ENCODE results near the gene LHPP. TPM values are rescaled to one million over a fixed set of nuclear protein-coding genes. Genes with fewer than 3 reads are reported as not detected.

Gene LHPP
- total and polyA plus RNA-seq, 2 donors (not counting 1 experiment from before 2014, with no cell fraction given) = 10.2 to 15.6 TPM

GRCh38 chr10:124462348-124462695 is 699 bp downstream of the LHPP start:
- H3K27ac ChIP-seq (ENCODE audit: insufficient read depth, low read length) = no peak overlapping the region
- no peaks in the 10 kb centered on the region for H3K9me3 ChIP-seq (ENCODE audit: control insufficient read depth, insufficient read depth, low read depth, low read length)
- H3K9ac ChIP-seq (ENCODE audit: insufficient read depth, low read length) = no peak overlapping the region
- no peaks in the 10 kb centered on the region for H3K79me2 ChIP-seq (ENCODE audit: control insufficient read depth, insufficient read depth, low read length)
- no peak for TF ChIP-seq CTCF (conservative IDR thresholded peaks at IDR 0.05 in 1 of 2, IDR thresholded peaks at IDR 0.05 in 1 of 2; ENCODE audit: low read depth in 1 of 2, low read length in 2 of 2)
- TF ChIP-seq EZH2 (IDR thresholded peaks at IDR 0.05; ENCODE audit: low read length, missing control alignments) = no peak
- H4K20me1 ChIP-seq (ENCODE audit: control insufficient read depth, extremely low read depth, insufficient read depth, low read length) = no peaks in the 10 kb centered on the region
- H3K4me1 ChIP-seq (ENCODE audit: control insufficient read depth, extremely low read depth, insufficient read depth, low read length) = no peaks in the 10 kb centered on the region
- DNase-seq (ENCODE audit: low read depth in 2 of 2) = no peak
- peak overlapping the region; percentile 42 for H2AFZ ChIP-seq (ENCODE audit: low read length)
- peak overlapping the region; percentile 4 for H3K4me2 ChIP-seq (ENCODE audit: extremely low read depth, insufficient read depth, low read length)
- peak overlapping the region; percentile 24 to 66 (median 52) for H3K4me3 ChIP-seq (replicated peaks in 1 of 4; ENCODE audit: control extremely low read depth in 1 of 4, insufficient read depth in 1 of 4, low read depth in 3 of 4, low read length in 4 of 4)
- H3K27me3 ChIP-seq (ENCODE audit: control insufficient read depth, insufficient read depth, low read length) = peaks cover 5% of the 10 kb centered on the region
- H3K36me3 ChIP-seq (ENCODE audit: control insufficient read depth, insufficient read depth, low read length) = no peaks in the 10 kb centered on the region

DNA sequence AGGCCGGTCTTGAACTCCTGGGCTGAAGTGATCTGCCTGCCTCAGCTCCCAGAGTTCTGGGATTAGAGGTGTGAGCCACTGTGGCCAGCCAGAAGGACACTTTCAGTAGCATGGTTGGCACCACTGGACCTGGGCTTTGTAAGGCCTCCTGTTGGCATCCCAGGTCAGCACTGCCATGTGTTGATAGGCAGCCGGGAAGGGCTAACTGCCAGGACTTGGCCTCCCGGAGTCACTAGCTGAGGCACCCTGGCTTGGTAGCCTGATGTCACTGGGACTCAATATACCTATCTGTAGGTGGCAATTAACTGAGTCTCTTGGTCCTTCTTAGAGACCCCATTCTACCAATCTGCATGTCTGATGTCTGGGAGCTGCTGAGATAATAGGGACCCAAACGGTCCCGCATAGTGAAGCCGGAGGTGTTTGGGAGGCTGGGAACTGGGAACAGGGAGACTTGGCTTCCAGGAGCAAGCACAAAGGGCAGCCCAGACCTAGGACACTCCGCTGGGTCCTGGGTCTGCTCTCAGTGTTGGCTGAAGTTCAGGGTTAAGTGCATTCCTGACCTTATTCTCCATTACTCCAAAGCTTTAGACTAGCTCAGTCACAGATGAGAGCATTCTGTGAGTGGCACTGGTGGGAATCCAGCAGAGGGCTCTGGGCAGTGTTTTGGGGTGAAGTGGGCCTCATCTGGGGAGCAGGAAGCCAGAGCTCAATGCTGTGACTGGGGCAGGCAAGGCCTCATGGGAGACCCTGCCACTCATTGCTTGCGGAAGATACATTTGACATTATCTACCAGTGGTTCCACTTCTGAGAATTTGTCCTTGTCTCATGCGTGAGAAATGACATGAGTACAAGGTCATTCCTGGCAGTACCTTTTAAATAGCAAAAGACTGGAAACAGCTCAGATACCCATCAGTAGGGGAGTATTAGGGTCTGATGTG is 2.7 kb downstream of the LHPP start:
- Histone ChIP-seq H3K4me1 (ENCODE audit: control insufficient read depth, extremely low read depth, insufficient read depth, low read length) (no peaks in the 10 kb centered on the region), H3K27me3 (ENCODE audit: control insufficient read depth, insufficient read depth, low read length) (no peaks in the 10 kb centered on the region), H3K9me3 (ENCODE audit: control insufficient read depth, insufficient read depth, low read depth, low read length) (no peaks in the 10 kb centered on the region), H3K9ac (ENCODE audit: insufficient read depth, low read length) (no peak overlapping the region), H3K4me3 (replicated peaks in 1 of 4; ENCODE audit: control extremely low read depth in 1 of 4, insufficient read depth in 1 of 4, low read depth in 3 of 4, low read length in 4 of 4) (no peak overlapping the region), H2AFZ (ENCODE audit: low read length) (no peak overlapping the region), H3K27ac (ENCODE audit: insufficient read depth, low read length) (no peak overlapping the region), H3K79me2 (ENCODE audit: control insufficient read depth, insufficient read depth, low read length) (no peaks in the 10 kb centered on the region), H3K4me2 (ENCODE audit: extremely low read depth, insufficient read depth, low read length) (no peak overlapping the region), H3K36me3 (ENCODE audit: control insufficient read depth, insufficient read depth, low read length) (no peaks in the 10 kb centered on the region), H4K20me1 (ENCODE audit: control insufficient read depth, extremely low read depth, insufficient read depth, low read length) (no peaks in the 10 kb centered on the region)
- TF ChIP-seq EZH2 (IDR thresholded peaks at IDR 0.05; ENCODE audit: low read length, missing control alignments) (no peak), CTCF (conservative IDR thresholded peaks at IDR 0.05 in 1 of 2, IDR thresholded peaks at IDR 0.05 in 1 of 2; ENCODE audit: low read depth in 1 of 2, low read length in 2 of 2) (no peak)
- DNase-seq (ENCODE audit: low read depth in 2 of 2) = no peak

- DNase-seq (ENCODE audit: low read depth in 2 of 2) = no peak
- no peaks in the 10 kb centered on the region for H3K36me3 ChIP-seq (ENCODE audit: control insufficient read depth, insufficient read depth, low read length)
- no peaks in the 10 kb centered on the region for H3K27me3 ChIP-seq (ENCODE audit: control insufficient read depth, insufficient read depth, low read length)
- H3K4me1 ChIP-seq (ENCODE audit: control insufficient read depth, extremely low read depth, insufficient read depth, low read length) = no peaks in the 10 kb centered on the region
- no peaks in the 10 kb centered on the region for H4K20me1 ChIP-seq (ENCODE audit: control insufficient read depth, extremely low read depth, insufficient read depth, low read length)
- no peak overlapping the region for H3K27ac ChIP-seq (ENCODE audit: insufficient read depth, low read length)
- H3K79me2 ChIP-seq (ENCODE audit: control insufficient read depth, insufficient read depth, low read length) = no peaks in the 10 kb centered on the region
- H3K4me3 ChIP-seq (replicated peaks in 1 of 4; ENCODE audit: control extremely low read depth in 1 of 4, insufficient read depth in 1 of 4, low read depth in 3 of 4, low read length in 4 of 4) = no peak overlapping the region
- no peak overlapping the region for H3K4me2 ChIP-seq (ENCODE audit: extremely low read depth, insufficient read depth, low read length)
- TF ChIP-seq EZH2 (IDR thresholded peaks at IDR 0.05; ENCODE audit: low read length, missing control alignments) (no peak), CTCF (conservative IDR thresholded peaks at IDR 0.05 in 1 of 2, IDR thresholded peaks at IDR 0.05 in 1 of 2; ENCODE audit: low read depth in 1 of 2, low read length in 2 of 2) (no peak)
- no peak overlapping the region for H2AFZ ChIP-seq (ENCODE audit: low read length)
- H3K9me3 ChIP-seq (ENCODE audit: control insufficient read depth, insufficient read depth, low read depth, low read length) = no peaks in the 10 kb centered on the region
- H3K9ac ChIP-seq (ENCODE audit: insufficient read depth, low read length) = no peak overlapping the region
These were observed 3.6 kb downstream of the LHPP start for GRCh38 chr10:124465003-124465776.
